Naive B cell (primary cell): Measurements from ENCODE around the gene MDK. TPM values are rescaled to one million over a fixed set of nuclear protein-coding genes. Genes with fewer than 3 reads are reported as not detected.

Experiments
- ATAC-seq, 2 donors: fragments of 150-1000 bp; cut with Tn5 transposase; 2 replicates each; pipeline ENCODE4 v1.10.0; 2021; ENCODE audit warnings: low read depth in 2 of 2, mild to moderate bottlenecking in 2 of 2, moderate library complexity in 2 of 2
- DNase-seq: peaks from one replicate; pipeline ENCODE4 v3.0.0; 2022
- H3K27ac Mint-ChIP-seq, 6 donors: one replicate each; pipeline ENCODE4 v1.8.0; 2020 to 2022; ENCODE audit warnings: mild to moderate bottlenecking in 6 of 6, mixed read lengths in 6 of 6, moderate library complexity in 5 of 6, inconsistent platforms in 2 of 6
- H3K27me3 Mint-ChIP-seq, 3 donors: one replicate each; pipeline ENCODE4 v1.8.0; 2021 to 2022; ENCODE audit warnings: mixed read lengths in 3 of 3, mild to moderate bottlenecking in 1 of 3
- H3K36me3 Mint-ChIP-seq, 2 donors: one replicate each; pipeline ENCODE4 v1.8.0; 2020 to 2022; ENCODE audit warnings: mixed read lengths in 2 of 2, inconsistent platforms in 1 of 2, mild to moderate bottlenecking in 1 of 2
- H3K4me1 Mint-ChIP-seq, 3 donors: one replicate each; pipeline ENCODE4 v1.8.0; 2020 to 2022; ENCODE audit warnings: mixed read lengths in 3 of 3, inconsistent platforms in 1 of 3, mild to moderate bottlenecking in 1 of 3, moderate library complexity in 1 of 3
- H3K4me3 Mint-ChIP-seq, 8 donors: one replicate each; pipeline ENCODE4 v1.8.0; 2020 to 2022; ENCODE audit warnings: mild to moderate bottlenecking in 8 of 8, mixed read lengths in 8 of 8, moderate library complexity in 8 of 8, inconsistent platforms in 2 of 8
- H3K9me3 Mint-ChIP-seq, 7 donors: one replicate each; pipeline ENCODE4 v1.8.0; 2020 to 2022; ENCODE audit warnings: mixed read lengths in 7 of 7, mild to moderate bottlenecking in 5 of 7, inconsistent platforms in 2 of 7, moderate library complexity in 1 of 7
- polyA plus RNA-seq, 6 donors: library from polyadenylated mRNA; unstranded; fragments of 300-500 nt; fragmentation: Illumina TruSeq; gene quantifications; one replicate each; pipeline ENCODE4 v1.2.3, GENCODE V29; 2021; ENCODE audit warnings: low read depth in 6 of 6

Gene MDK
- polyA plus RNA-seq, 6 donors from 2014 or later: 0.52 to 1.8 (median 1.5) TPM; not detected in 1

- Mint-ChIP-seq H3K4me3 (peak within 1 kb of the TSS in 7 of 8 donors; percentile 73 to 85 (median 78)), H3K36me3 (peaks cover 0 to 3% of the 10 kb centered on the region in 2 donors), H3K27me3 (peaks cover 32 to 55% (median 48%) of the 10 kb centered on the region in 3 donors), H3K27ac (peak within 1 kb of the TSS in 1 of 6 donors; percentile 71), H3K4me1 (peaks cover 8 to 22% (median 17%) of the 10 kb centered on the region in 3 donors), H3K9me3 (no peaks in the 10 kb centered on the region)
- ATAC-seq (no peak), DNase-seq (no peak)
Measured at GRCh38 chr11:46391578-46392420, 10.3 kb downstream of the MDK start, which contains the start of gene CHRM4. Gene CHRM4, minus strand, starts transcription at chr11:46391776. Its CDS starts 5,219 bp downstream, at chr11:46386557.

GRCh38 chr11:46392421-46393230 is 11.2 kb downstream of the MDK start:
- Mint-ChIP-seq H3K27me3 (peaks cover 25 to 47% (median 39%) of the 10 kb centered on the region in 3 donors), H3K36me3 (peaks cover 0 to 9% of the 10 kb centered on the region in 2 donors), H3K27ac (peak overlapping the region in 2 of 6 donors; percentile 70 to 78), H3K4me3 (peak overlapping the region; percentile 57 to 85 (median 76)), H3K4me1 (peaks cover 8 to 22% (median 17%) of the 10 kb centered on the region in 3 donors), H3K9me3 (no peaks in the 10 kb centered on the region)
- ATAC-seq (peak; percentile 84 to 85), DNase-seq (peak; percentile 73)

GRCh38 chr11:46393231-46393616 is 11.8 kb downstream of the MDK start:
- DNase-seq (no peak), ATAC-seq (no peak)
- H3K9me3 Mint-ChIP-seq: no peaks in the 10 kb centered on the region
- peak overlapping the region in 6 of 8 donors; percentile 57 to 85 (median 76) for H3K4me3 Mint-ChIP-seq
- peaks cover 0 to 14% of the 10 kb centered on the region in 2 donors for H3K36me3 Mint-ChIP-seq
- peak overlapping the region in 3 of 6 donors; percentile 63 to 78 (median 70) for H3K27ac Mint-ChIP-seq
- H3K27me3 Mint-ChIP-seq: peaks cover 23 to 41% (median 33%) of the 10 kb centered on the region in 3 donors
- peaks cover 8 to 22% (median 17%) of the 10 kb centered on the region in 3 donors for H3K4me1 Mint-ChIP-seq

DNA sequence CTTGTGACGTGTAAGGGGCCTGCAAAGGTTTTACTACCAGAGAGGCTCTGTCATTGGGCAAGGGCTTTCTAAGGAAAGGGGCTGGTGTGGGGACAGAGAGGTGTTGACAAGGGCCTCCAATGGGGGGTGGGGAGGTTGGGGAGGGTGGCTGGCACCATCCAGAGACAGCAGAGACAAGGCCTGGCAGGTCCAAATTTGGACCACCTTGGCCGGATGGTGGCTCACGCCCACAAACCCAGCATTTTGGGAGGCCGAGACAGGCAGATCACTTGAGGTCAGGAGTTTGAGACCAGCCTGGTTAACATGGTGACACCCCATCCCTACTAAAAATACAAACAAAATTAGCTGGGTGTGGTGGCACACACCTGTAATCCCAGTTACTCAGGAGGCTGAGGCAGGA is 12.3 kb downstream of the MDK start:
- no peaks in the 10 kb centered on the region for H3K9me3 Mint-ChIP-seq
- H3K36me3 Mint-ChIP-seq: peaks cover 0 to 14% of the 10 kb centered on the region in 2 donors
- DNase-seq: no peak
- peaks cover 17 to 35% (median 28%) of the 10 kb centered on the region in 3 donors for H3K27me3 Mint-ChIP-seq
- no peak for ATAC-seq
- H3K4me3 Mint-ChIP-seq: peak overlapping the region in 3 of 8 donors; percentile 29 to 57 (median 50)
- peaks cover 8 to 22% (median 17%) of the 10 kb centered on the region in 3 donors for H3K4me1 Mint-ChIP-seq
- H3K27ac Mint-ChIP-seq: peak overlapping the region in 1 of 6 donors; percentile 63

- ATAC-seq: no peak
- Mint-ChIP-seq H3K27ac (peak overlapping the region in 1 of 6 donors; percentile 43), H3K36me3 (peaks cover 7 to 29% of the 10 kb centered on the region in 2 donors), H3K27me3 (peaks cover 7 to 12% (median 10%) of the 10 kb centered on the region in 3 donors), H3K9me3 (no peaks in the 10 kb centered on the region), H3K4me1 (peaks cover 4 to 9% (median 9%) of the 10 kb centered on the region in 3 donors), H3K4me3 (no peak overlapping the region)
- DNase-seq: no peak
Measured at GRCh38 chr11:46397526-46397925, 16.1 kb downstream of the MDK start.

DNA sequence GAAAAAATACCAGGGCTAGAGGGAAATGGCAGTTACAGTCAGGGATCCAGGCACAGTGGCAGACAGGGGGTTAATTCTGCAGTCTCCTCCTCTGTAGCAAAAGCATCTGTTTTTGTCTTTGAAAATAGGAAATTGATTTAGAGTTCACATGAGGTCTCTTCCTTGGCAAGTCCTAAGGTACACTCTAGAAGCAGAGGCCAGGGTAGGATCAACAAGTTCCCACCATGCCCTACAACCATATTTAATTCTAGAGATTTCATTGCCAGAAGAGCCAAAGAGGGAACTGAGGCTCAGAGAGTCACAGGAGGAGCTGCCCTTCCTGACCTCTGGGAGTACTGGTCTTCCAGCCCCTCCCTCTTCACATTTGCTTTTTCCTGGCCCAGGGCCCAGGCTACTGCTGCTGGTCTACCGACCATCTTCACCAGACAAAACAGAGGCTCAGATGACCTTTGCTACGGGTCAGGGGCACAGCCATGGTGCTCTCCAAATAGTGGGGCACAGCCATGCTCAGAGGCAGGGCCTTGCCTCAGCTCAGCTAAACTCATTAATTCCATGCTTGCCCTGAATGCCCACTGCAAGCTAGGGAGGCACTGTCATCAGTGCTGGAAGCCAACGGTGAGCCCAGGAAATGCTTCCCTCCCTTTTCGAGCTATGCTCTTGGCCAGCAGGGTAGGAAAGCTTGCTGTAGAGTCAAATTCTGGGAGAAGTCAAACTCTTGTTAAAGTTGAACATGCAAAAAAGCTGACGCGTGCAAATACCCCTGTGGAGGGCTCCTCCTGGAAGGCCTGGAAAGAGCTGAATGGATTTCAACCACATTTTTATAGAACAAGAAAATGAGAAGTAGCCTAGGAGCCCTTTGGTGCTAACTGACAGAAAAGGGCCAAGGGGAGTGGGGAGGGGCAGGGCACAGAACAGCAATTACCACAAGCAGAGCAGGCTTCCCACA is 21.8 kb downstream of the MDK start:
- H3K36me3 Mint-ChIP-seq: peaks cover 22 to 35% of the 10 kb centered on the region in 2 donors
- no peaks in the 10 kb centered on the region for H3K4me1 Mint-ChIP-seq
- H3K27me3 Mint-ChIP-seq: no peaks in the 10 kb centered on the region
- H3K4me3 Mint-ChIP-seq: no peak overlapping the region
- no peak for ATAC-seq
- H3K9me3 Mint-ChIP-seq: no peaks in the 10 kb centered on the region
- H3K27ac Mint-ChIP-seq: peak overlapping the region in 1 of 6 donors; percentile 7
- no peak for DNase-seq

- H3K9me3 Mint-ChIP-seq: no peaks in the 10 kb centered on the region
- no peak for DNase-seq
- H3K4me1 Mint-ChIP-seq: no peaks in the 10 kb centered on the region
- no peak for ATAC-seq
- no peaks in the 10 kb centered on the region for H3K27me3 Mint-ChIP-seq
- peaks cover 22 to 33% of the 10 kb centered on the region in 2 donors for H3K36me3 Mint-ChIP-seq
- H3K4me3 Mint-ChIP-seq: no peak overlapping the region
- H3K27ac Mint-ChIP-seq: no peak overlapping the region
Measured at GRCh38 chr11:46404476-46405017, 23.1 kb downstream of the MDK start.

DNA sequence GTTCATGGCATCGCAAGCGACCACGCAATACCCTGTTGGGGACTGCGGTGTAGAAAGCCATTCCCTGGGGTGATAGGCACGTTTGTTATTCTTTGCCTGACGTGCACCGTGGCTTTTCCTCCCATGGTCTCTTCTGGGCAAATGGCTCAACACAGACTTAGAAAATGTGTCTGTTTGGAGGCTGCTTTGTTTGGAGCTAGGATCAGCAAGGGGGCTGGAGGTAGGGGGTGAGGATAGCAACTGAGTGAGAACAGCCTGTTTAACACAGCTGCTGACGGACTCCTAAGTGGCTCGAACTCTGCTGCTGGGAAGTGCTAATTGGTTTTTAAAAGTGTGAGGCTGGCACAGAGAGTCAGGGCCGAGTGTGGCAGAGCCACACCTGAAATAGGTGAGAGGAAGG is 26.2 kb downstream of the MDK start:
- DNase-seq: no peak
- Mint-ChIP-seq H3K9me3 (no peaks in the 10 kb centered on the region), H3K27ac (peak overlapping the region in 1 of 6 donors; percentile 53), H3K4me1 (no peaks in the 10 kb centered on the region), H3K4me3 (no peak overlapping the region), H3K36me3 (peaks cover 14 to 18% of the 10 kb centered on the region in 2 donors), H3K27me3 (no peaks in the 10 kb centered on the region)
- ATAC-seq: no peak

GRCh38 chr11:46408407-46408986 is 27.0 kb downstream of the MDK start:
- H3K27me3 Mint-ChIP-seq: no peaks in the 10 kb centered on the region
- no peaks in the 10 kb centered on the region for H3K9me3 Mint-ChIP-seq
- no peaks in the 10 kb centered on the region for H3K4me1 Mint-ChIP-seq
- ATAC-seq: no peak
- H3K36me3 Mint-ChIP-seq: peaks cover 7 to 10% of the 10 kb centered on the region in 2 donors
- no peak overlapping the region for H3K4me3 Mint-ChIP-seq
- H3K27ac Mint-ChIP-seq: peak overlapping the region in 2 of 6 donors; percentile 47 to 61
- DNase-seq: no peak

GRCh38 chr11:46410021-46410420 is 28.6 kb downstream of the MDK start:
- Mint-ChIP-seq H3K9me3 (no peaks in the 10 kb centered on the region), H3K36me3 (peaks cover 8 to 16% of the 10 kb centered on the region in 2 donors), H3K27ac (peak overlapping the region in 1 of 6 donors; percentile 64), H3K4me3 (no peak overlapping the region), H3K27me3 (no peaks in the 10 kb centered on the region), H3K4me1 (no peaks in the 10 kb centered on the region)
- DNase-seq (no peak), ATAC-seq (no peak)

GRCh38 chr11:46413760-46414465 is 32.4 kb downstream of the MDK start:
- Mint-ChIP-seq H3K36me3 (peaks cover 23 to 30% of the 10 kb centered on the region in 2 donors), H3K27ac (peak overlapping the region in 1 of 6 donors; percentile 62), H3K27me3 (no peaks in the 10 kb centered on the region), H3K4me1 (no peaks in the 10 kb centered on the region), H3K4me3 (no peak overlapping the region), H3K9me3 (no peaks in the 10 kb centered on the region)
- ATAC-seq (no peak), DNase-seq (no peak)

DNA sequence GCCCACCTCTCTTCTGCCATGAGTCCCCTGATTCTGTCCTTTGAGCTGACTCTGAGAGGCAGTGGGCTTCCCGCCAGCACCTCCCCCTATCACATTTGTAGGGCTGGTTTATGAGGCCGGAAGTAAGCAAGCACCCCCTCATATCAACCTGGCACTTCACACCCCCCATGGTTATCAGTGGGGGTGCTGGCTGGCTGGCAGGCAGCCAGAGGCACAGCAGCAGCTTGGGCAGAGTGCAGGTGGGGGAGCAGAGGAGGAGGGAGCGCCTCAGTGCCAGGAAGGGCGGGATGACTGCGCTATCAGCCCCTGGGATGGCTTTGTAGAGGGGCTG is 33.0 kb downstream of the MDK start:
- Mint-ChIP-seq H3K4me1 (no peaks in the 10 kb centered on the region), H3K36me3 (peaks cover 23 to 30% of the 10 kb centered on the region in 2 donors), H3K27me3 (no peaks in the 10 kb centered on the region), H3K27ac (no peak overlapping the region), H3K9me3 (no peaks in the 10 kb centered on the region), H3K4me3 (no peak overlapping the region)
- DNase-seq: no peak
- ATAC-seq: no peak
